HepG2 (cell line): ENCODE results near the gene CCM2L. TPM values are rescaled to one million over a fixed set of nuclear protein-coding genes. Genes with fewer than 3 reads are reported as not detected.

Experiments used
- ELK4 ChIP-seq: sonication (generic); formaldehyde crosslinking; IDR thresholded peaks from 2 replicates; pipeline ENCODE4 v1.9.0; 2021; ENCODE audit warnings: missing genetic modification reagents, borderline replicate concordance
- FOXC1 ChIP-seq: sonication (generic); formaldehyde crosslinking; IDR thresholded peaks from 2 replicates; pipeline ENCODE4 v1.8.0; 2022; ENCODE audit warnings: mild to moderate bottlenecking, missing genetic modification reagents, borderline replicate concordance
- GLMP ChIP-seq: sonication (generic); formaldehyde crosslinking; IDR thresholded peaks from 2 replicates; pipeline ENCODE4 v1.9.0; 2021; ENCODE audit warnings: missing genetic modification reagents, mild to moderate bottlenecking, borderline replicate concordance
- GZF1 ChIP-seq: sonication (generic); formaldehyde crosslinking; IDR thresholded peaks from 2 replicates; pipeline ENCODE4 v1.5.1; 2020; ENCODE audit warnings: mild to moderate bottlenecking, missing genetic modification reagents
- HMGA1 ChIP-seq: sonication (generic); formaldehyde crosslinking; conservative IDR thresholded peaks from 2 replicates; pipeline ENCODE4 v1.4.0; 2020; ENCODE audit warnings: missing genetic modification reagents
- HMGXB4 ChIP-seq, 2 experiments: sonication (generic) in 1 of 2; formaldehyde crosslinking in 1 of 2; IDR thresholded peaks; 2 replicates each; pipeline versions ENCODE4 v1.4.0 to v1.6.1; 2018 to 2020; ENCODE audit warnings: missing genetic modification reagents in 2 of 2, borderline replicate concordance in 1 of 2, low read depth in 1 of 2, mild to moderate bottlenecking in 1 of 2, missing biosample characterization in 1 of 2
- IRF9 ChIP-seq: sonication (generic); formaldehyde crosslinking; IDR thresholded peaks from 2 replicates; pipeline ENCODE4 v1.8.0; 2022; ENCODE audit warnings: missing genetic modification reagents, mild to moderate bottlenecking, borderline replicate concordance
- KMT2B ChIP-seq: IDR thresholded peaks from 2 replicates; pipeline ENCODE4 v1.6.1; 2016; ENCODE audit warnings: missing genetic modification reagents, missing compliant biosample characterization
- MEIS1 ChIP-seq: sonication (generic); formaldehyde crosslinking; IDR thresholded peaks from 2 replicates; pipeline ENCODE4 v1.9.0; 2021; ENCODE audit warnings: mild to moderate bottlenecking, missing genetic modification reagents, moderate library complexity, borderline replicate concordance
- MTA1 ChIP-seq: sonication (generic); formaldehyde crosslinking; IDR thresholded peaks from 2 replicates; pipeline ENCODE4 v1.4.0; 2020; ENCODE audit warnings: missing genetic modification reagents, mild to moderate bottlenecking, borderline replicate concordance
- PHF20 ChIP-seq: sonication (generic); formaldehyde crosslinking; IDR thresholded peaks from 2 replicates; pipeline ENCODE4 v1.5.0; 2020; ENCODE audit warnings: mild to moderate bottlenecking, missing genetic modification reagents
- PHF8 ChIP-seq: sonication (generic); formaldehyde crosslinking; IDR thresholded peaks from 2 replicates; pipeline ENCODE4 v1.5.0; 2020; ENCODE audit warnings: missing genetic modification reagents
- PTBP1 ChIP-seq: fragments of 200-400 bp; formaldehyde crosslinking; IDR thresholded peaks from 2 replicates; pipeline ENCODE4 v1.6.1; 2018; ENCODE audit warnings: low read length, low read depth; ENCODE audit not compliant: poor library complexity, severe bottlenecking
- TAF1 ChIP-seq: sonication (generic); formaldehyde crosslinking; IDR thresholded peaks from 2 replicates; pipeline ENCODE4 v1.4.0; 2020; ENCODE audit warnings: missing genetic modification reagents
- ZBTB33 ChIP-seq: sonication (generic); formaldehyde crosslinking; IDR thresholded peaks from 2 replicates; pipeline ENCODE4 v1.4.0; 2020; ENCODE audit warnings: missing genetic modification reagents
- ZC3H4 ChIP-seq: sonication (generic); formaldehyde crosslinking; IDR thresholded peaks from 2 replicates; pipeline ENCODE4 v1.4.0; 2020; ENCODE audit warnings: missing genetic modification reagents, borderline replicate concordance
- ZFP41 ChIP-seq: sonication (generic); formaldehyde crosslinking; IDR thresholded peaks from 2 replicates; pipeline ENCODE4 v1.4.0; 2020; ENCODE audit warnings: mild to moderate bottlenecking, missing genetic modification reagents, borderline replicate concordance
- ZKSCAN8 ChIP-seq: IDR thresholded peaks from 2 replicates; pipeline ENCODE4 v1.6.1; 2016; ENCODE audit warnings: borderline replicate concordance, missing genetic modification reagents, missing compliant biosample characterization
- ZNF205 ChIP-seq: IDR thresholded peaks from 2 replicates; pipeline ENCODE4 v1.6.1; 2018; ENCODE audit warnings: missing biosample characterization, missing genetic modification reagents
- ZNF737 ChIP-seq: sonication (generic); formaldehyde crosslinking; IDR thresholded peaks from 2 replicates; pipeline ENCODE4 v1.5.0; 2020; ENCODE audit warnings: missing genetic modification reagents, mild to moderate bottlenecking, borderline replicate concordance
- ZNF782 ChIP-seq: sonication (generic); formaldehyde crosslinking; IDR thresholded peaks from 2 replicates; pipeline ENCODE4 v1.4.0; 2020; ENCODE audit warnings: missing genetic modification reagents, mild to moderate bottlenecking, borderline replicate concordance
- polyA plus RNA-seq, 8 experiments: library from polyadenylated mRNA; depleted of rRNA in 3 of 8; stranded (reverse) in 7 of 8; unstranded in 1 of 8; fragments of >200 nt; fragmentation: Illumina TruSeq in 4 of 8; extraction: Trizol in 4 of 8; gene quantifications; 2 replicates each; pipeline versions ENCODE4 v1.2.1 to v1.2.3, GENCODE V29; 2011 to 2016; ENCODE audit warnings: low read depth in 4 of 8, missing spikeins in 1 of 8, mixed read lengths in 1 of 8; ENCODE audit not compliant: insufficient read depth in 1 of 8
- total RNA-seq, 5 experiments: library from RNA; depleted of rRNA; stranded (reverse); fragments of >200 nt; fragmentation: Illumina TruSeq; extraction: Trizol; gene quantifications; 2 replicates each; pipeline ENCODE4 v1.2.3, GENCODE V29; 2016; ENCODE audit warnings: low read depth in 1 of 5

CCM2L gene
- total and polyA plus RNA-seq, 2 of the 13 experiments (the other 11 are each of a cell fraction or from before 2014, with no cell fraction given) = 0.15 TPM; not detected in 1

- TF ChIP-seq PHF8 (peak; percentile 50), TAF1 (CRISPR knock-in tag) (0 out of 2 replicates have a peak, but pooled peaks have one; percentile 33), ZNF205 (CRISPR knock-in tag) (peak; percentile 78; the same call in 1 of the 2 replicates), ZNF782 (CRISPR knock-in tag) (0 out of 2 replicates have a peak, but pooled peaks have one; percentile 43), HMGXB4 (CRISPR knock-in tag; IDR thresholded peaks at IDR 0.05; ENCODE audit: borderline replicate concordance in 1 of 2, low read depth in 1 of 2) (peak; percentile 37 to 89; a peak in 1 of 4 replicates), PTBP1 (no peak), ZBTB33 (CRISPR knock-in tag) (peak; percentile 37; the same call in 1 of the 2 replicates), KMT2B (CRISPR knock-in tag) (0 out of 2 replicates have a peak, but pooled peaks have one; percentile 41), GLMP (CRISPR knock-in tag) (no peak), GZF1 (CRISPR knock-in tag) (peak; percentile 86), MTA1 (peak; percentile 61; the same call in 1 of the 2 replicates), ZFP41 (peak; percentile 94), IRF9 (CRISPR knock-in tag) (peak; percentile 75; the same call in 1 of the 2 replicates), MEIS1 (CRISPR knock-in tag) (0 out of 2 replicates have a peak, but pooled peaks have one; percentile 71), ZC3H4 (CRISPR knock-in tag) (peak; percentile 33; the same call in 1 of the 2 replicates), PHF20 (CRISPR knock-in tag) (peak; percentile 44), ELK4 (CRISPR knock-in tag) (no peak), FOXC1 (CRISPR knock-in tag) (peak; percentile 41; the same call in 1 of the 2 replicates), ZNF737 (no peak), ZKSCAN8 (CRISPR knock-in tag) (peak; percentile 98), HMGA1 (CRISPR knock-in tag) (no peak)
These were observed 18.6 kb downstream of the CCM2L start (continued) for GRCh38 chr20:32028647-32029372.
